Motor neuron (in vitro differentiated cells): ENCODE results near the gene TSC22D4. TPM values are rescaled to one million over a fixed set of nuclear protein-coding genes. Genes with fewer than 3 reads are reported as not detected.

Source experiments
- ATAC-seq, 8 experiments: fragments of 200-7000 bp; cut with Tn5 transposase; replicated peaks in 6 of 8; 2 replicates each; pipeline ENCODE4 v1.8.0; 2021; ENCODE audit warnings: mild to moderate bottlenecking in 8 of 8, moderate library complexity in 8 of 8
- H3K27ac ChIP-seq, 2 donors: fragments of 250-450 bp; sonication (Bioruptor Pico); 2 replicates each; pipeline ENCODE4 v1.9.0; 2021; ENCODE audit warnings: antibody characterized with exemption in 2 of 2, mild to moderate bottlenecking in 2 of 2, moderate library complexity in 1 of 2
- H3K4me1 ChIP-seq, 2 donors: fragments of 250-450 bp; sonication (Bioruptor Pico); replicated peaks in 1 of 2; 2 replicates each; pipeline ENCODE4 v1.6.1; 2021; ENCODE audit warnings: antibody characterized with exemption in 2 of 2, mild to moderate bottlenecking in 2 of 2, moderate library complexity in 1 of 2
- H3K4me3 ChIP-seq, 5 donors: fragments of 250-450 bp; sonication (Bioruptor Pico); 2 replicates each; pipeline ENCODE4 v1.9.0; 2021; ENCODE audit warnings: antibody characterized with exemption in 5 of 5, mild to moderate bottlenecking in 5 of 5, moderate library complexity in 4 of 5
- WGBS, 10 experiments: fragments of 450-650 bp; shearing (Covaris generic); methylation state at CpG; one replicate each; pipeline ENCODE4 v1.0.0; 2022; 5-methylcytosine and 5-hydroxymethylcytosine counted together
- in situ Hi-C, 9 experiments: fragments of 400-800 bp; cut with MboI; loops; one replicate each; pipeline ENCODE4 v1.15.0; 2021; ENCODE audit warnings: low sequenced_read_pairs in 9 of 9, low pct_unique_long_range_greater_than_20kb in 2 of 9; ENCODE audit not compliant: unreplicated experiment in 9 of 9
- total RNA-seq, 8 experiments: library from RNA; unstranded; fragments of 300-600 nt; gene quantifications; 2 replicates each; pipeline versions ENCODE4 v1.2.3 to v1.2.4, GENCODE V29; 2022

TSC22D4 gene
- total RNA-seq, 8 experiments from 2014 or later, result 9.9 to 44.4 (median 22.0) TPM

- Histone ChIP-seq H3K4me1 (peaks cover 16 to 26% of the 10 kb centered on the region in 2 donors), H3K27ac (peak overlapping the region; percentile 5 to 63), H3K4me3 (peak overlapping the region; percentile 47 to 59 (median 54))
- WGBS, 10 experiments, result no CpG with 5 or more reads among the region's 30 CpGs
- in situ Hi-C loops, result loop anchor here in 1 of 9 experiments (10.0 kb wide), 1 partner anchor 78 kb away; no protein-coding TSS in a partner anchor
- peak in 2 of 8 experiments; percentile 1 to 4 for ATAC-seq
Measured at GRCh38 chr7:100476903-100477870, 1.8 kb downstream of the TSC22D4 start.

DNA sequence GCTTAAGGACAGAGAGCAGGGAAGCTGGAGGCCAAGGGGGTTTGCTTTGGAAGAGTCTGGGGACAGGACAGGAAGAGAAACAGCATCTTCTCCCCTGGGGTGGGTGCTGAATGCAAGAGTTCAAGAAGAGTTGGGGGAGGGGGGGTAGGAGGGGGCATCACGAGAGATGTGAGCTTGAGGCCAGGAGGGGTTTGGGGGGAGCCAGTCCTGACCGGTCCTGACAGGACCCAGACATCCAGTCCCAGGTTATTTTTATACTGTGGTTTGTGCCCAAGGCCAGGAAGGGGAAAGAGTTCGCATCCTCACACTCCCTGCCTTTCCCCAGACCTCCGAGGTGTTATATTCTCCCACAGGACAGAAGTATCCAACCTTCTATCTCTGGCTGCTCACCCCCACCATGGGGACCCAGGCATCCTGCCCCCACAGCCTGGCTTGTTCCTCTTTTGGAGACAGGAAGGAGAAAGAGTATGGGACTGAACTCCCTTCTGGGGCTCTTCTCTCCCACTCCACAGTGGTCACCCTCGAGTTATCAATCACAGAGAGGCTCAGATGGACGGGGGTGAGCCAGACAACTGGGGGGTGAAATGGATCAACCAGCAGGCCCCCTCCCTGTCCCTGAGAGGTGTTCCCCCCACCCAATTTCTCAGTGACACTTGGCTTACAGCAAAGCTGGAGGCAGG is 2.8 kb downstream of the TSC22D4 start:
- H3K4me3 ChIP-seq, result peak overlapping the region in 3 of 5 donors; percentile 16 to 59 (median 54)
- WGBS, 10 experiments, result 27 to 65% methylated on average over 2 of the region's 6 CpGs; no CpG with 5 or more reads in 8 of the 10 experiments
- peak overlapping the region in 1 of 2 donors; percentile 63 for H3K27ac ChIP-seq
- ATAC-seq, result peak in 4 of 8 experiments; percentile 6 to 47 (median 32)
- H3K4me1 ChIP-seq, result peaks cover 16 to 26% of the 10 kb centered on the region in 2 donors
- in situ Hi-C loops, result loop anchor here in 1 of 9 experiments (10.0 kb wide), 1 partner anchor 79 kb away; no protein-coding TSS in a partner anchor

DNA sequence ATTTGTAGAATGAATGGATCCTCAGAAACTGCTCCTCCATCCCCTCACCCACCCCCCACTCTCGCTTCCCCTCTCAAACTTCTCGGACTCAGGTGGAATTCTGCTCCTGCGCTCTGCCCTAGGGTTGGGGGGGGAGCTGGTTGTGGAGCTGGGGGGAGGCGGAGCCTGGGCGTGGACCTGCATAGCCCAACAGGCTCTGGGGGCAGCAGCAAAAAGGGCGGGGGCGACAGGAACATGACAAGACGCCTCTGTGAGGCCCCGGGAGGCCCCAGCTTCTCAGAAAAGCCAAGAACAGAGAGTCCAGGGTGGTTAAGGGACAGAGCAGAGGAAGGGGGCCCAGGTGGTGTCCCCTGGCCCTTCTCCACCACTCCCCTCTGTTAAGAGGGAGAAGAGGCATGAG is 3.5 kb downstream of the TSC22D4 start:
- peak overlapping the region in 3 of 5 donors; percentile 12 to 59 (median 54) for H3K4me3 ChIP-seq
- in situ Hi-C loops, result loop anchor here in 1 of 9 experiments (10.0 kb wide), 1 partner anchor 79 kb away; no protein-coding TSS in a partner anchor
- WGBS, 10 experiments, result no CpG with 5 or more reads among the region's 9 CpGs
- peak overlapping the region in 1 of 2 donors; percentile 63 for H3K27ac ChIP-seq
- peak in 2 of 8 experiments; percentile 8 to 15 for ATAC-seq
- peaks cover 16 to 26% of the 10 kb centered on the region in 2 donors for H3K4me1 ChIP-seq

DNA sequence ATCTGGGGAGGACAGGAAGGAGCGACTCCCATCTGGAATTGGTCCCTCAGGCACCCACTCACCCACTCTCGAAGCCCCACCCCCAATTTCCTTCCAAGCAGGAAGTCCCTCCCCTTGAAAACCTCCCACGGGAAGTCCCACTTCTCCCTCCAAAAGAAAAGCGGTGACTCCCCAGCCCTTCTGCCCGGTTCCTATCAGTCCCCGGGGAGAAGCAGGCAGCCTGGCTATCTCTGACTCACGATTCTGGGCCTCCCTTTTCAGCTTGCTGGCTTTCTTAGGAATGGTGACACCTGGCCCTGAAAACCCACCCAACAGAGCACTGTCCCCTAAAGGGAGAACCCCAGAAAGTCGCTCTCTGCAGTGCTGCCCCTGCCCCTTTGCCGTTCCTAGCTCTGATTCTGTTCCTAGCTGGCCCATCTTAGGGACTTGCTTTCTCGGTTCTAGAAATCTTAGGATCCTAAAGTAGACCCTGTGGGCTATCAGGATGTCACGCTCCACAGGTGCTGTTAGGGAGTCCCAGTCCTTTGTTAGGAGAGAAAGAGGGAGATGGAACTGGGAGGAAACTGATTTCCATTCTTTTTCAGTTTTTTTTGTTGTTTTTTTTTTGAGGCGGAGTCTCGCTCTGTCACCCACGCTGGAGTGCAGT is 6.0 kb downstream of the TSC22D4 start:
- peaks cover 24% of the 10 kb centered on the region in 2 donors for H3K4me1 ChIP-seq
- no peak for ATAC-seq
- in situ Hi-C loops, result loop anchor here in 6 of 9 experiments (10.0 to 25.0 kb wide), 3 partner anchors 82 to 389 kb away; partner anchors contain the start of genes SLC12A9 (in 5 of the 6), TRIP6 (in 5 of the 6) and SAP25 (in 4 of the 6)
- H3K27ac ChIP-seq, result no peak overlapping the region
- WGBS, 10 experiments, result 47 to 100% (median 82%) methylated on average over 1 to 7 of the region's 14 CpGs; no CpG with 5 or more reads in 4 of the 10 experiments
- H3K4me3 ChIP-seq, result no peak overlapping the region

GRCh38 chr7:100472121-100472851 is 6.7 kb downstream of the TSC22D4 start:
- H3K27ac ChIP-seq, result no peak overlapping the region
- WGBS, 10 experiments, result no CpG with 5 or more reads among the region's 16 CpGs
- ATAC-seq, result peak in 1 of 8 experiments; percentile 8
- peaks cover 18 to 24% of the 10 kb centered on the region in 2 donors for H3K4me1 ChIP-seq
- in situ Hi-C loops, result loop anchor here in 6 of 9 experiments (10.0 to 25.0 kb wide), 3 partner anchors 83 to 390 kb away; partner anchors contain the start of genes SLC12A9 (in 5 of the 6), TRIP6 (in 5 of the 6) and SAP25 (in 4 of the 6)
- H3K4me3 ChIP-seq, result no peak overlapping the region

GRCh38 chr7:100471021-100471420 is 8.0 kb downstream of the TSC22D4 start:
- Histone ChIP-seq H3K4me3 (no peak overlapping the region), H3K27ac (no peak overlapping the region), H3K4me1 (peaks cover 10 to 17% of the 10 kb centered on the region in 2 donors)
- 100% methylated on average over 1 of the region's 4 CpGs; no CpG with 5 or more reads in 9 of the 10 experiments for WGBS, 10 experiments
- no peak for ATAC-seq
- in situ Hi-C loops, result loop anchor here in 6 of 9 experiments (10.0 to 25.0 kb wide), 3 partner anchors 84 to 391 kb away; partner anchors contain the start of genes SLC12A9 (in 5 of the 6), TRIP6 (in 5 of the 6) and SAP25 (in 4 of the 6)

DNA sequence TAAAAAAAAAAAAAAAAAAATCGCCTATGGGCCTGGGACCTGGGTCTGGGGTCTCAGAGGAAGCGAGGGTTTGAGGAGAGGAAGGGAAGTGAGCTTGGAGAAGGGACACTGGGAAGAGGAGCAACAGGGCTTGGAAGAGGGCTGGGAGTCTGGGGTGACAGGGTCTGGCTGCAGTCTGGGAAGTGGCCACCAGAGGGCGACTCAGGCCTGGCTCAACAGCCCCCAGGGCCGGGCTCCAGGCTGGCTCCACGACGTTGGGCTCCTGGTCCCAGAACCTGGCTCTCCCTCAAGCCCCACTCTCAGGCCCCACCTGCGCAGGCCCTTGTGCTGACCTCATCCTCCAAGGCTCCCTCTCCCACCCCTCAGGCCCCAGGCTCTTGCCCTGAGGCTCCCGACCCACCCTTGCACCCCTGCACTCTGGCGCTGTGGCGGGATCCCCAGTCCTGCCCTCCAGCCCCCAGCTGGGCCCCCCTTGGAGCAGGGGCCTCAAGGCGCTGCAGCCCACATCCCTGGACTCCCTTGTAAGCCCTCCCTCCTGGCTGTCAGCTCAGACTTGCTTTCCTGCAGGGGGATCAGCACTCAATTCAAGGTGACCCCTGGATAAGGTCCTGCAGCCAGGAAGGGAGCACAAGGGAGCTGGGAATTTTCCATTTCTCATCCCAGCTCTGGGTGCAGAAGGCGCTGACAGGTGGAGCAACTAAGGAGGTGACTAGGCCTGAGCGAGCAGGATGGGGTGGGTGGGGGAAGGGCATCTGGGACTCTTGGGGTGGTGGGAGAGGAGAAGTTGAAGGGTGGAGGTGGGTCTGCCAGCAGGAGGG is 9.6 kb downstream of the TSC22D4 start:
- 0% methylated on average over 1 to 3 of the region's 13 CpGs; no CpG with 5 or more reads in 3 of the 10 experiments for WGBS, 10 experiments
- in situ Hi-C loops, result loop anchor here in 6 of 9 experiments (10.0 to 25.0 kb wide), 3 partner anchors 85 to 393 kb away; partner anchors contain the start of genes SLC12A9 (in 5 of the 6), TRIP6 (in 5 of the 6) and SAP25 (in 4 of the 6)
- peak overlapping the region in 1 of 2 donors; percentile 48 for H3K27ac ChIP-seq
- ATAC-seq, result peak; percentile 69 to 89 (median 85)
- H3K4me1 ChIP-seq, result peaks cover 3 to 15% of the 10 kb centered on the region in 2 donors
- H3K4me3 ChIP-seq, result no peak overlapping the region

- Histone ChIP-seq H3K4me1 (peaks cover 3 to 15% of the 10 kb centered on the region in 2 donors), H3K27ac (no peak overlapping the region), H3K4me3 (no peak overlapping the region)
- WGBS, 10 experiments, result 74% methylated on average over 3 of the region's 22 CpGs; no CpG with 5 or more reads in 9 of the 10 experiments
- ATAC-seq, result peak in 2 of 8 experiments; percentile 1 to 7
- in situ Hi-C loops, result loop anchor here in 5 of 9 experiments (25.0 kb wide), 2 partner anchors 94 to 394 kb away; partner anchors contain the start of genes SLC12A9 (in 5 of the 5), TRIP6 (in 5 of the 5) and SAP25 (in 4 of the 5)
Measured at GRCh38 chr7:100467638-100468373, 11.2 kb downstream of the TSC22D4 start.

DNA sequence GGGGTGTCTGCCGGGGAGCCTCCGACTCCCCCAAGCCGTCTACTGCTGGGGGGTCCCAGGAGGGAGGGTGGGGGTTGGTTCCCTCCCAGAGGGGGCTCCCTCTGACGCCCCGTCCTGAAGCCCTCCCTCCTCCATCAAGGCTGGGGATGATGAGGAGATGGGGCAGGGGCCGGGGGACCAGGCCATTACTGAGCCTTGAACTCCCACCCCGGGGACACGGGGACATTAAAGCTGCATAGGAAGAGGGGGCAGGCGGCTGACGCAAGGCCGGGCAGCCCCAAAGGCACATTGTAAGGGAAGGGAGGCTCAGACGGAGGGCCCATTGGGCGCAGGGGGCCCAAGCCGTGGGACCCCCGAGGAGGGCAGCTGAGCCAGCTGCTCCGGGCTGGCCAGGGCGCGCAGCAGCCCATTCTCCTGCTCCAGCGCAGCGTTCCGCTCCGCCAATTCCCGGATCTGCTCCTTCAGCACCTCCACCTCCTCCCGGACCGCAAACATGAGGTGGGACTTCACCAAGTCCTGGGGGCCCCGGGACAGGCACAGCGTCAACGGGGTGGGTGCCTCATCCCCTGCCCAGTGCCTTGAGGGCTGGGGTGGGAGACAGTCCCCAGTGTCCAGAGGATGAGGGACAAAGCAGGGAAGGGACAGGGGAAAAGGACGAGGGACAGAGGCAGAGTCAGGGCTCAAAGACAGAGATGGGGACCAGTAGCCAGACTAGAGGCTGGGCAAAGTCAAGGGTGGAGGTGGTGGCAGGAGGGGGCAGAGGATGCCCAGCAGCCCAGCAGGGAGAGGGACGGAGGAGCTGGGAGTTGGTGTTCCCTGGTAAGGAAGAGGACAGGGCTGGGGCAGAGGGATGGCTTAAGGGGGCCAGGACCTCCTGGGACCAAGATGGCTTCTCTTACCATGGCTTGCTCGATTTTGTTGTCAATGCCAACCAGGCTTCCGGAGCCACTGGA is 12.1 kb downstream of the TSC22D4 start:
- in situ Hi-C loops, result loop anchor here in 5 of 9 experiments (25.0 kb wide), 2 partner anchors 95 to 395 kb away; partner anchors contain the start of genes SLC12A9 (in 5 of the 5), TRIP6 (in 5 of the 5) and SAP25 (in 4 of the 5)
- peaks cover 3 to 15% of the 10 kb centered on the region in 2 donors for H3K4me1 ChIP-seq

More for the DNA sequence above, 12.1 kb downstream of the TSC22D4 start:
- H3K27ac ChIP-seq, result no peak overlapping the region
- H3K4me3 ChIP-seq, result no peak overlapping the region
- no peak for ATAC-seq
- 0 to 100% (median 77%) methylated on average over 1 to 3 of the region's 32 CpGs; no CpG with 5 or more reads in 5 of the 10 experiments for WGBS, 10 experiments
